A673 (cell line): Measurements from ENCODE around the gene UBXN6. TPM values are rescaled to one million over a fixed set of nuclear protein-coding genes. Genes with fewer than 3 reads are reported as not detected.
A peak's percentile ranks its signal among the peaks of the same experiment; 100 is the strongest.

Experiments
- BruUV-seq: library from RNA; stranded (reverse); fragments of 400-500 nt; replicated peaks from 2 replicates; lab custom pipeline; 2021; lab: Mats Ljungman, UMichigan
- CTCF ChIA-PET: fragments of 300-600 bp; sonication (Branson Sonifier 250); formaldehyde crosslinking; loops from one replicate; lab custom pipeline; 2022; ENCODE audit warnings: antibody characterized with exemption; lab: Charles Lee
- POLR2A ChIA-PET: fragments of 300-600 bp; sonication (Branson Sonifier 250); formaldehyde crosslinking; loops from one replicate; lab custom pipeline; 2022; ENCODE audit warnings: antibody characterized with exemption; ENCODE audit not compliant: low non-redundant PET; lab: Charles Lee
- DNase-seq: peaks from one replicate; pipeline ENCODE4 v3.0.0-alpha.2; 2015; ENCODE audit warnings: low spot score
- H3K27ac ChIP-seq: fragments of 200-600 bp; sonication (generic); 2 replicates; pipeline ENCODE4 v1.5.1; 2016; ENCODE audit warnings: mixed run types, low read depth, mild to moderate bottlenecking, mixed read lengths, antibody characterized with exemption, low read length; ENCODE audit not compliant: poor library complexity, severe bottlenecking
- H3K27me3 ChIP-seq: fragments of 200-600 bp; sonication (generic); replicated peaks from 2 replicates; pipeline ENCODE4 v1.6.1; 2017; ENCODE audit warnings: mixed run types, low read depth, mild to moderate bottlenecking, mixed read lengths, antibody characterized with exemption, low read length; ENCODE audit not compliant: insufficient read depth, poor library complexity
- H3K36me3 ChIP-seq: fragments of 200-600 bp; sonication (generic); 2 replicates; pipeline ENCODE4 v1.6.1; 2016; ENCODE audit warnings: mixed run types, mild to moderate bottlenecking, mixed read lengths, antibody characterized with exemption, low read length; ENCODE audit not compliant: insufficient read depth, poor library complexity, severe bottlenecking
- H3K4me1 ChIP-seq: fragments of 200-600 bp; sonication (generic); 2 replicates; pipeline ENCODE4 v1.6.1; 2017; ENCODE audit warnings: mixed run types, mild to moderate bottlenecking, mixed read lengths, antibody characterized with exemption, low read length; ENCODE audit not compliant: insufficient read depth, poor library complexity, severe bottlenecking
- H3K4me3 ChIP-seq: fragments of 200-600 bp; sonication (generic); 2 replicates; pipeline ENCODE4 v1.5.1; 2016; ENCODE audit warnings: low read depth, mixed run types, mild to moderate bottlenecking, mixed read lengths, low read length; ENCODE audit not compliant: poor library complexity, severe bottlenecking
- H3K9me3 ChIP-seq: fragments of 200-600 bp; sonication (generic); 2 replicates; pipeline ENCODE4 v1.6.1; 2016; ENCODE audit warnings: mixed run types, low read depth, mild to moderate bottlenecking, mixed read lengths, antibody characterized with exemption, low read length; ENCODE audit not compliant: poor library complexity, severe bottlenecking
- CTCF ChIP-seq: fragments of 300-800, 200-600 bp; sonication (generic); conservative IDR thresholded peaks from 2 replicates; pipeline ENCODE4 v1.5.1; 2017; ENCODE audit warnings: low read depth, mild to moderate bottlenecking, antibody characterized with exemption, low read length, moderate library complexity, mixed read lengths
- EZH2 ChIP-seq: fragments of 200-600 bp; sonication (generic); IDR thresholded peaks from 2 replicates; pipeline ENCODE4 v1.6.1; 2017; ENCODE audit warnings: borderline replicate concordance, low read depth, mild to moderate bottlenecking, mixed read lengths, antibody characterized with exemption, low read length; ENCODE audit not compliant: poor library complexity, severe bottlenecking
- intact Hi-C: fragments of 100-400 bp; cut with micrococcal nuclease; formaldehyde crosslinking; loops from one replicate; pipeline ENCODE4 v1.10.0; 2022; ENCODE audit not compliant: unreplicated experiment
- total RNA-seq: library from RNA; stranded (reverse); gene quantifications from 2 replicates; pipeline ENCODE4 v1.2.3, GENCODE V29; 2021

UBXN6 gene
- total RNA-seq, 1 experiment from 2014 or later, result 49.1 TPM

DNA sequence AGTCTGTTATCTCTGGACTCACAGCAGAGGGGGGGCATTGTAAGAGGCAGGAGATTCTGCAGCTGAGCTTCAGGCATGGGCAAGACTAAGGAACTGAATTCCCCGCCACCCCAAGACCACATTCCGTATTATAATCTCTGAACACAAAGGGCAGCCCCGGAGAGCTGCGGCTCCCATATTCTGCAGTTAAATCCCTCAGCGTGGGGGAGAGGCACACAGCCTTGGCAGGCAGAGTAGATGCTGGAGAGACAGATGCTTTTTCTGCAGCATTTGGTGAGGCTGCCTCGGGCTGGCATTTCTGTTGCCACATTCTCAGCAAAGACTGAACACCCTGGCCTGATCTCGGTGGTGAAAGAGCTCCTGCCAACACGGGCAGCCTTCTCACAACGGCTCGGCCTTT lies 42.2 kb downstream of the UBXN6 start:
- peak; percentile 33 for DNase-seq
- TF ChIP-seq EZH2, result no peak
- no peak for TF ChIP-seq CTCF
- Histone ChIP-seq H3K27ac (peak overlapping the region; percentile 71), H3K27me3 (no peaks in the 10 kb centered on the region), H3K4me3 (no peak overlapping the region), H3K36me3 (peaks cover 73% of the 10 kb centered on the region), H3K9me3 (no peaks in the 10 kb centered on the region), H3K4me1 (peaks cover 17% of the 10 kb centered on the region)
- CTCF ChIA-PET, result interaction anchor here (1.1 kb wide), 1 partner anchor 13 kb away, joined by 3 read pairs; no protein-coding TSS in a partner anchor
- POLR2A ChIA-PET, result interaction anchor here (0.6 kb wide), 2 partner anchors 36 to 118 kb away, joined by 3 to 5 read pairs; no protein-coding TSS in a partner anchor
- intact Hi-C loops, result no loop called here
- no TSS peak for BruUV-seq

- Histone ChIP-seq H3K36me3 (peaks cover 73% of the 10 kb centered on the region), H3K4me1 (peaks cover 17% of the 10 kb centered on the region), H3K9me3 (no peaks in the 10 kb centered on the region), H3K27ac (peak overlapping the region; percentile 71), H3K4me3 (no peak overlapping the region), H3K27me3 (no peaks in the 10 kb centered on the region)
- CTCF ChIA-PET, result interaction anchor here (0.6 to 1.1 kb wide), 2 partner anchors 13 to 63 kb away, joined by 3 to 8 read pairs; no protein-coding TSS in a partner anchor
- peak; percentile 81 for DNase-seq
- no TSS peak for BruUV-seq
- intact Hi-C loops, result no loop called here
- TF ChIP-seq CTCF (no peak), EZH2 (no peak)
- POLR2A ChIA-PET, result interaction anchor here (0.6 kb wide), 1 partner anchor 37 kb away, joined by 5 read pairs; no protein-coding TSS in a partner anchor
Measured at GRCh38 chr19:4414800-4415321, 42.7 kb downstream of the UBXN6 start.

GRCh38 chr19:4414144-4414799 lies 43.3 kb downstream of the UBXN6 start:
- intact Hi-C loops, result no loop called here
- POLR2A ChIA-PET, result no interaction called here
- CTCF ChIA-PET, result interaction anchor here (0.6 to 1.1 kb wide), 2 partner anchors 12 to 62 kb away, joined by 3 to 8 read pairs; no protein-coding TSS in a partner anchor

More at GRCh38 chr19:4414144-4414799, 43.3 kb downstream of the UBXN6 start:
- H3K36me3 ChIP-seq, result peaks cover 73% of the 10 kb centered on the region
- no peaks in the 10 kb centered on the region for H3K9me3 ChIP-seq
- BruUV-seq, result no TSS peak
- DNase-seq, result no peak
- peak overlapping the region; percentile 71 for H3K27ac ChIP-seq
- peaks cover 17% of the 10 kb centered on the region for H3K4me1 ChIP-seq
- H3K27me3 ChIP-seq, result no peaks in the 10 kb centered on the region
- no peak for TF ChIP-seq EZH2
- no peak for TF ChIP-seq CTCF
- H3K4me3 ChIP-seq, result no peak overlapping the region
